Nephron (organoid): ENCODE data around the gene SLC7A5.
"Not testable (repeated sequence)": the region's sequence is repeated elsewhere in the genome, so short reads cannot be mapped to it uniquely, and the experiment has no call there.

Source experiments
- H3K27ac Mint-ChIP-seq, 3 experiments: 2 replicates each; pipeline ENCODE4 v1.8.0; 2020; ENCODE audit warnings: mixed read lengths in 3 of 3, mild to moderate bottlenecking in 2 of 3, moderate library complexity in 1 of 3
- H3K27me3 Mint-ChIP-seq: 2 replicates; pipeline ENCODE4 v1.8.0; 2021; ENCODE audit warnings: low read depth, mild to moderate bottlenecking, moderate library complexity, mixed read lengths
- H3K36me3 Mint-ChIP-seq: 2 replicates; pipeline ENCODE4 v1.8.0; 2020; ENCODE audit warnings: low read depth, mixed read lengths
- H3K4me1 Mint-ChIP-seq: 2 replicates; pipeline ENCODE4 v1.8.0; 2020; ENCODE audit warnings: mixed read lengths
- H3K4me3 Mint-ChIP-seq, 3 experiments: 2 replicates each; pipeline ENCODE4 v1.8.0; 2020; ENCODE audit warnings: mild to moderate bottlenecking in 3 of 3, mixed read lengths in 3 of 3, moderate library complexity in 2 of 3
- H3K9me3 Mint-ChIP-seq: 2 replicates; pipeline ENCODE4 v1.8.0; 2020; ENCODE audit warnings: mixed read lengths
- CTCF ChIP-seq, 3 experiments: fragments of 200-600 bp; sonication (generic); IDR thresholded peaks; one replicate each; pipeline ENCODE4 v1.5.0; 2021; ENCODE audit warnings: antibody characterized with exemption in 3 of 3; ENCODE audit not compliant: unreplicated experiment in 3 of 3

The SLC7A5 gene

DNA sequence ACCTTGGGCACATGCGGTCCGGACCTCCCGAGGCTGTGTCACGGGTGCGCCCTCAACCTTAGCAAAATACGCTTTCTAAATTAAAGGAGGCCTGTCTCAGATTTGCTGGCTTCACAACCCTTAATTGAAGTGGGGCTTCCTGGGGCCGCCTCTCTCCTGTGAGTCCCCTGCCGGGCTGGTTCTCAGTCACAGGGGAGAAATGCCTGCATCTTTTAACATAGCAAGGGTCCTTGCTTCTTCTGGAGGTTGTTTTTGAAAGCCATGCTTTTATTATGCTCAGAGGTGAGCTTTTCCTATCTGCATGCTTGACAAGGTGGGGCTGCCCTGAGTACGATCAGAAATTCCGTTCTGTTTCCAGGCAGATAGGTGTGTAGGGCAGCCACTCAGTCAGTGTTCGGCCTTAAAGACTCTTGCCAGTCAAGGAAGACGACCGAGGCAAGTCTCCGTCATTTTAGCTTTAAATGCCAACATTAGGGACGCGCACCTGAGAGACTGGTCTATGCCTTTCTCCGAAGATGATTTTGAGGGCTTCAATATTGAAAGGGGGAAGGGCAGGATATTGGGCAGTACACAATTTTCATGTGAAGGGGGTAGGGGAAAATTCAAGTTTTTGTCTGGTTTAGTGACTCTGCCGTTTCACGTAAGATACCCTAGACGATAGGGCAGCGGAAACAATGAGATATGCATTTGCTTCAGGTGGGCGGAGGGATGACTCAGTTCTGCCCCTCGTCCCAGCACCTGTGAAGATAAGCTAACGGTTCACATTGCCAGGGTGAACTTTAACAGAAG, 5.5 kb upstream of the SLC7A5 start:
- H3K4me1 Mint-ChIP-seq = peaks cover 32% of the 10 kb centered on the region

DNA sequence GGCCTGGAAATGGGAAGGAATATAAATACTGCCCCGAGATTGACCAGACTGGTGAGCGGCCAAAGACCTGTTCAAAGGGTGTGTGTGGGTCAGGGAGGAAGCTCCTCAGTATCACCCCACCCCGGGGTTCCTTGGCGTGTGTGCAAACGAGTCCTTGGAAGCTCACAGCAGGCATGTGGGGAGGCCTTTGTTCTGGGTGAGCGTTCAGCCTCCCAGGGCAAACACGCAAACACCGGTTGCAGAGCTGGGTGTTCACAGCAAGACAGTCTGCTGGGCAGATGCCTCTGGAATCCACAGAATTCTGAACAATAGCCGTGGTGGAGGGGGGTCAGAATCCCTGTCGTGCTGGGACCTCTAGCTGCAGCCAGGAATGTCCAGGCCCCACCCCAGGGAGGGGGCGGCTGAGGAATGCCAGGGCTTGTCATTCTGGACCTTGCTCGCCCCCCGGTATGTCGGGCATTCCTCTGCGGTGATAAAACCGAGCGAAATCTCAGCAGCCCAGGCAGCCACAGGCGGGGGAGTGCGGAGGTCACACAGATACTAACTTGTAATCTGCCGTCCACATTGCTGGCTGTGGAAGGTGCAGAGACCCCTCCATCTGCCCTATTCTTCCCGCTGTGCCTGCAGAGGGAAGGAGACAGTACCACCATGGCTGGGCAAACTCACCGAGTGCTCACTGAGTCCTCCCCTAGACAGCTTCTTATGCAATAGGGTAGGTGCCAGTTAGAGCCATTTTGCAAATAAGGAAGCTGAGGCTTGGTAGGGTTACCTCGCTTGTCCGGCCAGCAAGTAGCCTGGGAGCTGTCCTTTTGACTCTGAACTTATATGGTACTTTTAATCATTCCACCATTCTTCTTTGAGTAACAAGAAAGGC, 1.3 kb upstream of the SLC7A5 start:
- not testable (repeated sequence) for H3K36me3 Mint-ChIP-seq, H3K9me3 Mint-ChIP-seq
- peaks cover 62% of the 10 kb centered on the region for H3K27me3 Mint-ChIP-seq
- peaks cover 36% of the 10 kb centered on the region for H3K4me1 Mint-ChIP-seq
- peak overlapping the region; percentile 42 to 77 (median 72) for H3K4me3 Mint-ChIP-seq
- H3K27ac Mint-ChIP-seq = peak overlapping the region in 2 of 3 experiments; percentile 51 to 96

More for the DNA sequence above, 5.5 kb upstream of the SLC7A5 start:
- Mint-ChIP-seq H3K27me3 (peaks cover 62% of the 10 kb centered on the region), H3K27ac (peak overlapping the region in 2 of 3 experiments; percentile 23 to 36), H3K9me3 (no peaks in the 10 kb centered on the region), H3K36me3 (no peaks in the 10 kb centered on the region), H3K4me3 (no peak overlapping the region)
- no peak for TF ChIP-seq CTCF (IDR thresholded peaks at IDR 0.05; ENCODE audit: unreplicated experiment in 3 of 3)

DNA sequence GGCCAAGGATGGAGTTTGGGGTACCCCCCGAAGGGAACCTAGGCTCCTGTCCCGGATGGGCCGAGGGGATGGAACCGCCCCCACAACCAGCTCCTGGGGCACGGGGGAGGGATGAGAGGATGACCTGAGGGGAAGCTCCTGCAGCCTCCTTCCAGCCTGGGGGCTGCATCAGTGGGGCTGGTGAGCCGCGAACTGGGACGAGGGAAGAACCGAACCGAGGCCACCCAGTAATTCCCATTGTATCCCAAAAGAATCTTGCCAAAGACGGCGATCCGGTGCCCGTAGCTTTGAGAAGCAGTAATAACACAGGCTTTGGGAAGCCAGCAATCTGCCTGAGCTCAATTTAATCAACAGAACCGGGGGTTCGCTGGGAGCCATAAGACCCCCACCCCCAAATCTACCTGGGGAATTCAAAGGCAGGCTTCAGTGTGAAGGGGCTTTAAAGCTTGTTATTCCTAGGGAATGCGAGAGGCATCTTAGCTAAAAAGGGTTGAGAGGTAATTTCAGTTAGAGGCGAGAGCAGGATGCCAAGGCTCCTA, 641 bp upstream of the SLC7A5 start:
- H3K4me1 Mint-ChIP-seq = peaks cover 38% of the 10 kb centered on the region
- not testable (repeated sequence) for H3K36me3 Mint-ChIP-seq, H3K9me3 Mint-ChIP-seq
- peak overlapping the region; percentile 42 to 77 (median 72) for H3K4me3 Mint-ChIP-seq
- H3K27ac Mint-ChIP-seq = peak overlapping the region in 1 of 3 experiments; percentile 51
- peaks cover 55% of the 10 kb centered on the region for H3K27me3 Mint-ChIP-seq

DNA sequence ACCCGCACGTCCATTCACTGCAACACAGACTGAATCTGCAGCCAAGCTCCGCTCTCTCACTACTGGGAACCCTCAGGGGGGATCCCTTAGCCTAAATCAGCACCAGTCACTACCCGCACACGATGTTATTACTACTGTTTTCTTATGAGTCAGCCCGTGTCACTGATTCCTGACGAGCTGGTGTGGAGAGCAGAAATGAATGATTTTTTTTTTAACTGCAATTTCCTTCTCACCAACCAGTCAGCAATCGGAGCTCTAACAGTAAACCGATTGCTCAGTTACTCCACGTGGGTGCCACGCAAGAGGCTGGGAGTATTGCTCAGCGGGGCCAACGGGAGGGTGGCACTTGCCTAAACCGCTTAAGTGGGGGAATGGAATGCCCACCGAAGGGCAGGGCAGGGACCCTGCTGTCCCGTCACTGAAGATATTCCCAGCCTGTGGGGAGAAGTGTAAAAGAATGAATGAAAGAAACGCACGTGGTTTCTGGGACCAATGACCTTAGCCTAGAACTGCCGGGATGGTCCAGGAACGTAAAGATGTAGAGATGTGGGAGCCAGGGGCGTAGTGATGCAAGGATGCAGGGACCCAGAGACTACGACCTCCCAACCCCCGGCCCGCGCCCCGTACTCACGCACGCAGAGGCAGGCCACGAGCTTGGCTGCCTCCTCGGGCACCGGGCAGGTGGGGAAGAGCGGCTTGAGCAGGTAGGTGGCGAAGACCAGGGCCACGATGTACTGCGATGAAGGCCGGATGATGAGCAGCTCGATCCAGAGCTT, 865 bp downstream of the SLC7A5 start:
- Mint-ChIP-seq H3K4me3 (peak overlapping the region; percentile 87 to 88 (median 88)), H3K4me1 (peaks cover 46% of the 10 kb centered on the region), H3K27me3 (peaks cover 53% of the 10 kb centered on the region), H3K27ac (peak overlapping the region in 2 of 3 experiments; percentile 9 to 74)
- H3K9me3 Mint-ChIP-seq, H3K36me3 Mint-ChIP-seq: not testable (repeated sequence)

DNA sequence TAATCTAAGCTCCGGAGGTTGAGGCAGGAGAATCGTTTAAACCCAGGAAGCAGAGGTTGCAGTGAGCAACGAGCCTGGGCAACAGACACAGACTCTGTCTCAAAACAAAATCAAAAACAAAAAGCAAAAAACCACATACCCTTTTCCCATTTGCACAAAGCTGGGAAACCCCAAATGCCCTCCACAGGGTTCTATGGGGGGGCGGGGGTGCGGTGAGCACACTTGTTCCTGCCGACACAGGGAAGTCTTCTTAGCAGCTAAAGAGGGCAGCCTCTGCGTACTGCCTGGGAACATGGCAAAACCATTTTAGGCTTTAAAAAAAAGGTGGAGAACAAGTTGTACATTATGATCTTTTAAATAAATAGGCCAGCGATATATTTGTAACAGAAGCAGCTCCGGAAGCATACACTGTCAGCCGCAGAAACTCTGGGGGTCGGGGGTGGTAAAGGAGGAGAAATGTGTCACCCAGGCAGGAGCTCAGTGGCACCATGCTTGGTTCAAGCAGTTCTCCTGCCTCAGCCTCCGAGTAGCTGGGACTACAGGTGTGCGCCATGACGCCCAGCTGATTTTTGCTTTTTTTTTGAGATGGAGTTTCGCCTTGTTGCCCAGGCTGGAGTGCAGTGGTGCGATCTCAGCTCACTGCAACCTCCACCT, 3.3 kb downstream of the SLC7A5 start:
- H3K27me3 Mint-ChIP-seq = peaks cover 38% of the 10 kb centered on the region
- not testable (repeated sequence) for H3K9me3 Mint-ChIP-seq, H3K36me3 Mint-ChIP-seq, H3K27ac Mint-ChIP-seq
- peaks cover 34% of the 10 kb centered on the region for H3K4me1 Mint-ChIP-seq
- H3K4me3 Mint-ChIP-seq = peak overlapping the region in 2 of 3 experiments; percentile 60 to 65

GRCh38 chr16:87864331-87864989, 4.8 kb downstream of the SLC7A5 start:
- Mint-ChIP-seq H3K4me1 (peaks cover 38% of the 10 kb centered on the region), H3K27me3 (peaks cover 31% of the 10 kb centered on the region), H3K4me3 (peak overlapping the region in 1 of 3 experiments; percentile 25), H3K36me3 (no peaks in the 10 kb centered on the region), H3K27ac (peak overlapping the region in 1 of 3 experiments; percentile 53), H3K9me3 (no peaks in the 10 kb centered on the region)
- no peak for TF ChIP-seq CTCF (IDR thresholded peaks at IDR 0.05; ENCODE audit: unreplicated experiment in 3 of 3)

GRCh38 chr16:87863327-87863635, 6.0 kb downstream of the SLC7A5 start:
- H3K4me1 Mint-ChIP-seq = peaks cover 38% of the 10 kb centered on the region
- peaks cover 24% of the 10 kb centered on the region for H3K27me3 Mint-ChIP-seq
- not testable (repeated sequence) for H3K4me3 Mint-ChIP-seq, H3K27ac Mint-ChIP-seq, H3K9me3 Mint-ChIP-seq, H3K36me3 Mint-ChIP-seq

- H3K4me3 Mint-ChIP-seq, H3K36me3 Mint-ChIP-seq, H3K9me3 Mint-ChIP-seq, H3K27ac Mint-ChIP-seq: not testable (repeated sequence)
- H3K27me3 Mint-ChIP-seq = peaks cover 18% of the 10 kb centered on the region
- peaks cover 40% of the 10 kb centered on the region for H3K4me1 Mint-ChIP-seq
Observed at GRCh38 chr16:87862597-87863326, 6.5 kb downstream of the SLC7A5 start.

DNA sequence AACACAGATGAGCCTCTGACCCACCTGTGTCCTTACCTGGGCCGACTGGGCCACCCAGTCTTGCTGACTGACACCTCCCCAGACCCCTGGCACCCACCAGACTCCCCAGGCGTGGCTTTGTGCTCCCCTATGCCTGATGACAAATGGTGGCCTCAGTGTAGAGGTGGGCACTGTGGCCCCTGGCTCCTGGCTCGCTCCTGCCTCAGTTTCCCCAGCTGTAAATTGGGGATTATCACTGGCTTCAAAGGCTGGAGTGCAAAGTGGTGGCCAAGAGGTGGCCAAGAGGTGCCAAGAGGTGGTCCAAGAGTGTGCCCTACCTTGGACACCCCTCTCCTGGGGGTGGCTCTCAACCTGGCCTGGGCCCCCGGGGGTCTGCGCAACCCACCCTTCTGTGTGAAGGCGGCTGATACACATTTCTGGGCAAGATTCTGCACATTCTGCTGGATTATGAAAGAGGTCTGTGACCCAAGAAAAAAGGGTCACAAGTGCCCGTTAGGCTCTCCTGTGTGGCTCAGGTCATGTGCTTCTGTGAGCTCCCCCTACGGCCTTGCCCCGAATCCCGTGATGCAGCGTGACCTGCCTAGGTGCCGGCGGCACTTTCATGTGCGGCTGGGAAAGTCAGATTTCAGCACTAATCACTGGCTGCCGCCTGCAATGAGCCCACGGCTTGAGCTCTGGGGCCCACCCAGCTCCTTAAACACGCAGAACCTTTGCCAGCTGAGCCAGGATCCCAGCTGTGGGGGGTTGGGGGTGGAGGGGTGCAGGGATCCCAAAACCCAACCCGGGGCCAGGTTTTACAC, 7.8 kb downstream of the SLC7A5 start:
- Mint-ChIP-seq H3K27ac (peak overlapping the region in 1 of 3 experiments; percentile 68), H3K4me1 (peaks cover 50% of the 10 kb centered on the region), H3K27me3 (peaks cover 16% of the 10 kb centered on the region)
- H3K36me3 Mint-ChIP-seq, H3K4me3 Mint-ChIP-seq, H3K9me3 Mint-ChIP-seq: not testable (repeated sequence)
